ENCODE data around the gene ARFGAP2. TPM values are rescaled to one million over a fixed set of nuclear protein-coding genes. Genes with fewer than 3 reads are reported as not detected.

Gene ARFGAP2
- total RNA-seq, 2 donors from 2014 or later: 84.6 to 86.0 TPM

- no peak overlapping the region for H3K27ac ChIP-seq (ENCODE audit: low read depth, low read length)
- Mint-ChIP-seq H3K4me1 (peaks cover 8% of the 10 kb centered on the region), H3K9me3 (no peaks in the 10 kb centered on the region), H3K36me3 (ENCODE audit: low read depth) (peaks cover 17% of the 10 kb centered on the region), H3K27me3 (ENCODE audit: insufficient read depth) (no peaks in the 10 kb centered on the region), H3K27ac (peak overlapping the region; percentile 69), H3K4me3 (no peak overlapping the region)
- peaks cover 4% of the 10 kb centered on the region for H3K4me1 ChIP-seq (ENCODE audit: control insufficient read depth, insufficient read depth, low read length)
- H3K9ac ChIP-seq (ENCODE audit: extremely low read depth, low read length, poor library complexity, severe bottlenecking): no peak overlapping the region
- no peak overlapping the region for H3K4me3 ChIP-seq (ENCODE audit: low read length)
- H3K9me3 ChIP-seq (ENCODE audit: control insufficient read depth, low read length): no peaks in the 10 kb centered on the region
- no peaks in the 10 kb centered on the region for H3K27me3 ChIP-seq (ENCODE audit: control insufficient read depth, insufficient read depth, low read length, poor library complexity, severe bottlenecking)
- TF ChIP-seq, protein P1, sequence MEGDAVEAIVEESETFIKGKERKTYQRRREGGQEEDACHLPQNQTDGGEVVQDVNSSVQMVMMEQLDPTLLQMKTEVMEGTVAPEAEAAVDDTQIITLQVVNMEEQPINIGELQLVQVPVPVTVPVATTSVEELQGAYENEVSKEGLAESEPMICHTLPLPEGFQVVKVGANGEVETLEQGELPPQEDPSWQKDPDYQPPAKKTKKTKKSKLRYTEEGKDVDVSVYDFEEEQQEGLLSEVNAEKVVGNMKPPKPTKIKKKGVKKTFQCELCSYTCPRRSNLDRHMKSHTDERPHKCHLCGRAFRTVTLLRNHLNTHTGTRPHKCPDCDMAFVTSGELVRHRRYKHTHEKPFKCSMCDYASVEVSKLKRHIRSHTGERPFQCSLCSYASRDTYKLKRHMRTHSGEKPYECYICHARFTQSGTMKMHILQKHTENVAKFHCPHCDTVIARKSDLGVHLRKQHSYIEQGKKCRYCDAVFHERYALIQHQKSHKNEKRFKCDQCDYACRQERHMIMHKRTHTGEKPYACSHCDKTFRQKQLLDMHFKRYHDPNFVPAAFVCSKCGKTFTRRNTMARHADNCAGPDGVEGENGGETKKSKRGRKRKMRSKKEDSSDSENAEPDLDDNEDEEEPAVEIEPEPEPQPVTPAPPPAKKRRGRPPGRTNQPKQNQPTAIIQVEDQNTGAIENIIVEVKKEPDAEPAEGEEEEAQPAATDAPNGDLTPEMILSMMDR (conservative IDR thresholded peaks at IDR 0.05): no peak
- no peak for DNase-seq
- 91 to 97% methylated on average over 15 to 23 of the region's 23 CpGs for WGBS, 2 experiments (ENCODE audit: insufficient coverage in 1 of 2, insufficient read length in 1 of 2)
- peaks cover 28% of the 10 kb centered on the region for H3K36me3 ChIP-seq (ENCODE audit: control insufficient read depth, insufficient read depth, low read length)
These were observed 2.3 kb upstream of the ARFGAP2 start for GRCh38 chr11:47178737-47179654.

GRCh38 chr11:47178316-47178715 is 1.6 kb upstream of the ARFGAP2 start:
- peaks cover 35% of the 10 kb centered on the region for H3K36me3 ChIP-seq (ENCODE audit: control insufficient read depth, insufficient read depth, low read length)
- no peak overlapping the region for H3K4me3 Mint-ChIP-seq
- H3K36me3 Mint-ChIP-seq (ENCODE audit: low read depth): peaks cover 24% of the 10 kb centered on the region
- no peaks in the 10 kb centered on the region for H3K27me3 Mint-ChIP-seq (ENCODE audit: insufficient read depth)
- 91 to 97% methylated on average over 4 to 11 of the region's 11 CpGs for WGBS, 2 experiments (ENCODE audit: insufficient coverage in 1 of 2, insufficient read length in 1 of 2)
- no peak for DNase-seq
- H3K27ac Mint-ChIP-seq: no peak overlapping the region
- no peak overlapping the region for H3K4me3 ChIP-seq (ENCODE audit: low read length)
- H3K9me3 Mint-ChIP-seq: no peaks in the 10 kb centered on the region
- peaks cover 4% of the 10 kb centered on the region for H3K4me1 ChIP-seq (ENCODE audit: control insufficient read depth, insufficient read depth, low read length)
- H3K9me3 ChIP-seq (ENCODE audit: control insufficient read depth, low read length): no peaks in the 10 kb centered on the region
- H3K4me1 Mint-ChIP-seq: peaks cover 8% of the 10 kb centered on the region
- no peak overlapping the region for H3K27ac ChIP-seq (ENCODE audit: low read depth, low read length)
- H3K27me3 ChIP-seq (ENCODE audit: control insufficient read depth, insufficient read depth, low read length, poor library complexity, severe bottlenecking): no peaks in the 10 kb centered on the region
- no peak overlapping the region for H3K9ac ChIP-seq (ENCODE audit: extremely low read depth, low read length, poor library complexity, severe bottlenecking)
- TF ChIP-seq, protein P1 (conservative IDR thresholded peaks at IDR 0.05): no peak

DNA sequence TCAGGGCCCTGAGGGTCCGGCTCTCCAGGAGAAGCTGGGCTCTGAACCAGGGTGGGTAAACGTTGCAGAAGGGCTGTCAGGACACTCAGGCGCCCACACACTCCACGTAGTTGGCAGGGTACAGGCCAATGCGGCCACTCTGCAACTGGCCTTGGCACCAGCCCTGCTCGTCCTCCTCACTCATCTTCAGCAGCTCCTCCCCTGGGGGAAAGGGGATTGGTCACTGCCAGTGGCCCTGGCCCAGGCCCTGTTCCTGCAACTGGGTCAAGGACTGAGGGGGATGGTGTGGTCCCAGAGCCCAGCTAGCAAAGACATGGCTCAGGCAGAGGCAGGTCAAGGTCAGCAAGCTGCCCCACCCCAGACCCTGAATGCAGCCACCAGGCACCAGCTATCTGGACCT is 1.2 kb upstream of the ARFGAP2 start:
- H3K36me3 Mint-ChIP-seq (ENCODE audit: low read depth): peaks cover 29% of the 10 kb centered on the region
- TF ChIP-seq, protein P1 (conservative IDR thresholded peaks at IDR 0.05): no peak
- Histone ChIP-seq H3K4me1 (ENCODE audit: control insufficient read depth, insufficient read depth, low read length) (peaks cover 7% of the 10 kb centered on the region), H3K27me3 (ENCODE audit: control insufficient read depth, insufficient read depth, low read length, poor library complexity, severe bottlenecking) (no peaks in the 10 kb centered on the region), H3K36me3 (ENCODE audit: control insufficient read depth, insufficient read depth, low read length) (peaks cover 40% of the 10 kb centered on the region), H3K4me3 (ENCODE audit: low read length) (no peak overlapping the region), H3K27ac (ENCODE audit: low read depth, low read length) (peak overlapping the region; percentile 64), H3K9ac (ENCODE audit: extremely low read depth, low read length, poor library complexity, severe bottlenecking) (no peak overlapping the region), H3K9me3 (ENCODE audit: control insufficient read depth, low read length) (no peaks in the 10 kb centered on the region)
- peak overlapping the region; percentile 99 for H3K27ac Mint-ChIP-seq
- H3K4me1 Mint-ChIP-seq: peaks cover 8% of the 10 kb centered on the region
- WGBS, 2 experiments (ENCODE audit: insufficient coverage in 1 of 2, insufficient read length in 1 of 2): 91 to 97% methylated on average over 5 to 6 of the region's 6 CpGs
- no peaks in the 10 kb centered on the region for H3K27me3 Mint-ChIP-seq (ENCODE audit: insufficient read depth)
- DNase-seq: no peak
- peak overlapping the region; percentile 98 for H3K4me3 Mint-ChIP-seq
- H3K9me3 Mint-ChIP-seq: no peaks in the 10 kb centered on the region
